A549 (cell line): Measurements from ENCODE around the gene MED27. TPM values are rescaled to one million over a fixed set of nuclear protein-coding genes. Genes with fewer than 3 reads are reported as not detected.

Experiments used
- ATAC-seq, 2 experiments: fragments of 200-7000 bp in 1 of 2; fragments of >200 bp in 1 of 2; cut with Nextera tagmentation in 1 of 2; cut with Tn5 transposase in 1 of 2; 3 replicates each; pipeline versions ENCODE4 v1.8.0 to v1.9.1; 2018 to 2020; ENCODE audit warnings: mild to moderate bottlenecking in 1 of 2, moderate library complexity in 1 of 2
- CTCF ChIA-PET: fragments of 300-600 bp; sonication (Branson Sonifier 250); formaldehyde crosslinking; extraction: SDS; loops from one replicate; lab custom pipeline; 2021; ENCODE audit warnings: antibody characterized with exemption, inconsistent platforms; lab: Yijun Ruan, JAX
- POLR2A ChIA-PET: fragments of 350-600 bp; formaldehyde crosslinking; extraction: SDS; loops from one replicate; lab custom pipeline; 2021; ENCODE audit warnings: antibody characterized with exemption, inconsistent platforms; lab: Yijun Ruan, JAX
- DNase-seq, 2 experiments: peaks; one replicate each; pipeline versions ENCODE4 v3.0.0 to v3.0.0-alpha.2; 2011 to 2016; ENCODE audit warnings: low read depth in 1 of 2, low spot score in 1 of 2
- FAIRE-seq: peaks from 2 replicates; lab custom pipeline; 2011; peaks lifted over from hg19 to GRCh38; lab: Jason Lieb, UNC
- H3K27ac ChIP-seq, 2 experiments: fragments of >200 bp; sonication (Bioruptor Twin); formaldehyde crosslinking; 3 replicates each; pipeline ENCODE4 v1.5.1; 2016 to 2017
- H3K4me1 ChIP-seq: fragments of >200 bp; sonication (Bioruptor Twin); formaldehyde crosslinking; 3 replicates; pipeline ENCODE4 v1.6.1; 2016
- H3K4me2 ChIP-seq: fragments of >200 bp; sonication (Bioruptor Twin); formaldehyde crosslinking; 3 replicates; pipeline ENCODE4 v1.6.1; 2016
- H3K4me3 ChIP-seq: fragments of >200 bp; sonication (Bioruptor Twin); formaldehyde crosslinking; 3 replicates; pipeline ENCODE4 v1.5.1; 2016
- H3K9me3 ChIP-seq: fragments of >200 bp; sonication (Bioruptor Twin); formaldehyde crosslinking; 3 replicates; pipeline ENCODE4 v1.6.1; 2016
- CBX8 ChIP-seq: fragments of 200-600 bp; sonication (generic); IDR thresholded peaks from 2 replicates; pipeline ENCODE4 v1.6.1; 2016
- CHD2 ChIP-seq: fragments of 150-350 bp; IDR thresholded peaks from 2 replicates; pipeline ENCODE4 v1.6.1; 2014; ENCODE audit warnings: low read length; ENCODE audit not compliant: partially characterized antibody
- EHF ChIP-seq: fragments of 250-450 bp; sonication (Bioruptor Pico); IDR thresholded peaks from 2 replicates; pipeline ENCODE4 v1.5.0; 2020; ENCODE audit warnings: mild to moderate bottlenecking
- EHMT2 ChIP-seq: fragments of 200-600 bp; sonication (generic); IDR thresholded peaks from 2 replicates; pipeline ENCODE4 v1.6.1; 2016; ENCODE audit warnings: antibody characterized with exemption, low read depth, mild to moderate bottlenecking, moderate library complexity
- ESRRA ChIP-seq: fragments of 150-350 bp; IDR thresholded peaks from 2 replicates; pipeline ENCODE4 v1.6.1; 2014; ENCODE audit warnings: mild to moderate bottlenecking, low read length, borderline replicate concordance
- FOSL2 ChIP-seq, 2 experiments: fragments of 450-650 bp in 1 of 2; fragments of >200 bp in 1 of 2; sonication (Bioruptor Twin) in 1 of 2; formaldehyde crosslinking; IDR thresholded peaks; 2 replicates each; pipeline versions ENCODE4 v1.5.0 to v1.6.1; 2016 to 2020; ENCODE audit warnings: mild to moderate bottlenecking in 1 of 2, moderate library complexity in 1 of 2
- GATA3 ChIP-seq: IDR thresholded peaks from 2 replicates; pipeline ENCODE4 v1.6.1; 2012; ENCODE audit warnings: borderline replicate concordance
- HDAC2 ChIP-seq: fragments of 200-600 bp; sonication (generic); IDR thresholded peaks from 2 replicates; pipeline ENCODE4 v1.6.1; 2016
- HEYL ChIP-seq: fragments of 250-450 bp; sonication (Bioruptor Pico); IDR thresholded peaks from 2 replicates; pipeline ENCODE4 v1.8.0; 2021; ENCODE audit warnings: mild to moderate bottlenecking, moderate library complexity
- HOXA7 ChIP-seq: fragments of 250-450 bp; sonication (Bioruptor Pico); IDR thresholded peaks from 2 replicates; pipeline ENCODE4 v1.5.0; 2020; ENCODE audit warnings: mild to moderate bottlenecking, moderate library complexity
- HOXB13 ChIP-seq: fragments of 250-450 bp; sonication (Bioruptor Pico); IDR thresholded peaks from 2 replicates; pipeline ENCODE4 v1.5.0; 2020; ENCODE audit warnings: low read depth, mild to moderate bottlenecking, moderate library complexity
- KDM1A ChIP-seq: fragments of 200-600 bp; sonication (generic); IDR thresholded peaks from 2 replicates; pipeline ENCODE4 v1.6.1; 2016; ENCODE audit warnings: low read depth, mild to moderate bottlenecking
- MAFK ChIP-seq: fragments of 450-650 bp; IDR thresholded peaks from 2 replicates; pipeline ENCODE4 v1.6.1; 2014; ENCODE audit not compliant: partially characterized antibody
- NFE2L2 ChIP-seq: fragments of 150-350 bp; conservative IDR thresholded peaks from 2 replicates; pipeline ENCODE4 v1.6.1; 2014; ENCODE audit warnings: low read length
- PHF8 ChIP-seq: fragments of 200-600 bp; sonication (generic); IDR thresholded peaks from 2 replicates; pipeline ENCODE4 v1.6.1; 2016; ENCODE audit warnings: low read depth, mild to moderate bottlenecking, antibody characterized with exemption, moderate library complexity, borderline replicate concordance
- RCOR1 ChIP-seq: fragments of 150-350 bp; IDR thresholded peaks from 2 replicates; pipeline ENCODE4 v1.6.1; 2014; ENCODE audit warnings: antibody characterized with exemption, low read length, low read depth
- RFX5 ChIP-seq: fragments of 450-650 bp; IDR thresholded peaks from 2 replicates; pipeline ENCODE4 v1.7.1; 2014; ENCODE audit warnings: antibody characterized with exemption, mild to moderate bottlenecking, moderate library complexity
- RNF2 ChIP-seq: fragments of 200-600 bp; sonication (generic); IDR thresholded peaks from 2 replicates; pipeline ENCODE4 v1.6.1; 2016; ENCODE audit warnings: low read depth, mild to moderate bottlenecking, antibody characterized with exemption, moderate library complexity, borderline replicate concordance
- SREBF2 ChIP-seq: fragments of 450-650 bp; IDR thresholded peaks from 2 replicates; pipeline ENCODE4 v1.6.1; 2014; ENCODE audit warnings: mild to moderate bottlenecking, moderate library complexity
- TFCP2L1 ChIP-seq: fragments of 250-450 bp; sonication (Bioruptor Pico); IDR thresholded peaks from 2 replicates; pipeline ENCODE4 v1.5.0; 2021; ENCODE audit warnings: mild to moderate bottlenecking
- ZC3H11A ChIP-seq: fragments of 450-650 bp; IDR thresholded peaks from 2 replicates; pipeline ENCODE4 v1.6.1; 2014; ENCODE audit warnings: antibody characterized with exemption, mild to moderate bottlenecking
- ZNF302 ChIP-seq: fragments of 250-450 bp; sonication (Bioruptor Pico); IDR thresholded peaks from 2 replicates; pipeline ENCODE4 v1.9.0; 2021; ENCODE audit warnings: inconsistent platforms, mild to moderate bottlenecking, moderate library complexity
- WGBS: methylation state at CpG from one replicate; pipeline ENCODE4 v1.1.6; 2017; ENCODE audit errors: missing lambda C conversion rate; 5-methylcytosine and 5-hydroxymethylcytosine counted together
- polyA plus RNA-seq, 4 experiments: library from polyadenylated mRNA; depleted of rRNA in 3 of 4; stranded (reverse); fragments of >200 nt; fragmentation: RNase III in 1 of 4; extraction: RNeasy Plus Mini Kit Qiagen cat#74134 plus additional on column Dnase treatment in 1 of 4; gene quantifications; 2 replicates in 3 of 4; 3 replicates in 1 of 4; pipeline ENCODE4 v1.2.3, GENCODE V29; 2011 to 2017
- TF ChIP-seq, protein P1 (sequence below): fragments of >200 bp; sonication (Bioruptor Twin); formaldehyde crosslinking; IDR thresholded peaks from 2 replicates; pipeline ENCODE4 v1.6.1; 2016
- TF ChIP-seq, protein P2 (sequence below): fragments of >200 bp; sonication (Bioruptor Twin); formaldehyde crosslinking; IDR thresholded peaks from 3 replicates; pipeline ENCODE4 v1.5.1; 2016
- TF ChIP-seq, protein P3 (sequence below): fragments of >200 bp; sonication (Bioruptor Twin); formaldehyde crosslinking; IDR thresholded peaks from 3 replicates; pipeline ENCODE4 v1.6.1; 2016
- TF ChIP-seq, protein P4 (sequence below): fragments of 250-450 bp; sonication (Bioruptor Pico); IDR thresholded peaks from 2 replicates; pipeline ENCODE4 v1.5.0; 2021; ENCODE audit warnings: mild to moderate bottlenecking, moderate library complexity, borderline replicate concordance

MED27 gene
- polyA plus RNA-seq, 2 of the 4 experiments (the other 2 are of a cell fraction) = 24.2 to 37.8 TPM

DNA sequence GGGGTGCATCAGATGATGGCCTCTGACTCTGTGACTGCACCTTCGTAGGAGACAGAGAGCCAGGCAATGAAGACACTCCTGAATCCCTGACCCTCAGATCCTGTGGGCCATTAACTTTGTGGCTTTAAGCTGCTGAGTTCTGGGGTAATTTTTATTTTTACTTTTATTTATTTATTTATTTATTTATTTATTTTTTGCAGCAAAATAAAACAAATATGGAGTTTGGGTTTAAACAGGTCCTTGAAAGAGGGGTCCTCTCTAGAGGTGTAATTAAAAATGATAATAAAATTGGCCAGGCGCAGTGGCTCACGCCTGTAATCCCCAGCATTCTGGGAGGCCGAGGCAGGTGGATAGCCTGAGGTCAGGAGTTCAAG, 234.9 kb downstream of the MED27 start:
- H3K27ac ChIP-seq = no peak overlapping the region
- H3K4me3 ChIP-seq = no peak overlapping the region
- FAIRE-seq (no peak), DNase-seq (no peak), ATAC-seq (no peak)
- POLR2A ChIA-PET = no interaction called here
- WGBS = 85% methylated on average over 4 of the region's 4 CpGs
- no peak overlapping the region for H3K4me2 ChIP-seq
- TF ChIP-seq HOXB13 (CRISPR knock-in tag) (no peak), FOSL2 (IDR thresholded peaks at IDR 0.05) (no peak), FOSL2 (CRISPR knock-in tag; IDR thresholded peaks at IDR 0.05) (no peak), RFX5 (no peak)
- TF ChIP-seq, protein P1, sequence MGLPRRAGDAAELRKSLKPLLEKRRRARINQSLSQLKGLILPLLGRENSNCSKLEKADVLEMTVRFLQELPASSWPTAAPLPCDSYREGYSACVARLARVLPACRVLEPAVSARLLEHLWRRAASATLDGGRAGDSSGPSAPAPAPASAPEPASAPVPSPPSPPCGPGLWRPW = no peak
- H3K9me3 ChIP-seq = no peaks in the 10 kb centered on the region
- CTCF ChIA-PET = interaction anchor here (0.6 kb wide), 1 partner anchor 151 kb away, joined by 3 read pairs; no protein-coding TSS in a partner anchor
- H3K4me1 ChIP-seq = no peaks in the 10 kb centered on the region

DNA sequence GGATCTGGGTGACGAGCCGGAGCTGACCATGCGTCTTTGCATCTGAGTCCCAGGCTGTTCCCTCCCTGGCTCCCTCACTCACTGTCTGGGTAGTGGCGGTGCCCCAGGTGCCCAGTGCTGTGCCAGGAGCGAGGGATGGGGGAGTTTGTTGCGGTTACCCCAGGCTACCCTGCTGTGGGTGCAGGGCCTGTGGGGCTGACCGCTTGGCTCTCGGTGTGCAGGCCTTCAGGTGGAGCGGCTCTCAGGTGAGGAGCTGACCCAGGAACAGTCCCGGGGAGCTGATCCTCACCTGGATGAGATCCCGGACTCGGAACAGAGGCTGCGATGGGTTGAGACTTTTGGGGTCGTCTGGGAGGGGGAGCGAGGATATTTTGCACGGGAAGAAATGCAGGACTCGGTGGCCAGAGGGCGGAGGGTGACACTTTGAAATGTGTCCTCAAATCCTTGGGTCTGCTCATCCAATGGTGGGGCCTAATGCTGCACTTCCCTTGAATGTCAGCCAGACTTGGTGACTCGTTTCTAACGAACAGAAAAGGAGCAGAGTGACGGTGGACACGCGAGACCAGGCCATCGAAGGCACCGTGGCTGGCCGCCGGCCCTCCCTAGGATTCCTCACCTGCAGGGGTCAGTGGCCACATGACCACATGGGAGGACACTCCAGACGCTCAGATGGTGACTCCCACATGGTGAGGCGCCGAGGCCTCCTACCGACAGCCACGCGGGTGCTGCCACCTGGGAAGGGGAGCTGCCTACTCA, 235.5 kb downstream of the MED27 start:
- 73% methylated on average over 32 of the region's 33 CpGs for WGBS
- no peak overlapping the region for H3K4me2 ChIP-seq
- no peaks in the 10 kb centered on the region for H3K4me1 ChIP-seq
- no peak for ATAC-seq
- TF ChIP-seq ZNF302 (CRISPR knock-in tag) (no peak), ESRRA (no peak), CBX8 (no peak), TFCP2L1 (CRISPR knock-in tag) (no peak), HDAC2 (no peak), NFE2L2 (no peak), HOXA7 (CRISPR knock-in tag) (no peak), RNF2 (no peak), EHF (CRISPR knock-in tag) (no peak), PHF8 (no peak), CHD2 (no peak), ZC3H11A (no peak), RCOR1 (no peak)
- TF ChIP-seq, protein P2, sequence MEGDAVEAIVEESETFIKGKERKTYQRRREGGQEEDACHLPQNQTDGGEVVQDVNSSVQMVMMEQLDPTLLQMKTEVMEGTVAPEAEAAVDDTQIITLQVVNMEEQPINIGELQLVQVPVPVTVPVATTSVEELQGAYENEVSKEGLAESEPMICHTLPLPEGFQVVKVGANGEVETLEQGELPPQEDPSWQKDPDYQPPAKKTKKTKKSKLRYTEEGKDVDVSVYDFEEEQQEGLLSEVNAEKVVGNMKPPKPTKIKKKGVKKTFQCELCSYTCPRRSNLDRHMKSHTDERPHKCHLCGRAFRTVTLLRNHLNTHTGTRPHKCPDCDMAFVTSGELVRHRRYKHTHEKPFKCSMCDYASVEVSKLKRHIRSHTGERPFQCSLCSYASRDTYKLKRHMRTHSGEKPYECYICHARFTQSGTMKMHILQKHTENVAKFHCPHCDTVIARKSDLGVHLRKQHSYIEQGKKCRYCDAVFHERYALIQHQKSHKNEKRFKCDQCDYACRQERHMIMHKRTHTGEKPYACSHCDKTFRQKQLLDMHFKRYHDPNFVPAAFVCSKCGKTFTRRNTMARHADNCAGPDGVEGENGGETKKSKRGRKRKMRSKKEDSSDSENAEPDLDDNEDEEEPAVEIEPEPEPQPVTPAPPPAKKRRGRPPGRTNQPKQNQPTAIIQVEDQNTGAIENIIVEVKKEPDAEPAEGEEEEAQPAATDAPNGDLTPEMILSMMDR = no peak
- H3K4me3 ChIP-seq = no peak overlapping the region
- no peaks in the 10 kb centered on the region for H3K9me3 ChIP-seq
- DNase-seq = no peak
- ChIA-PET POLR2A (no interaction called here), CTCF (no interaction called here)
- no peak for FAIRE-seq
- H3K27ac ChIP-seq = no peak overlapping the region

DNA sequence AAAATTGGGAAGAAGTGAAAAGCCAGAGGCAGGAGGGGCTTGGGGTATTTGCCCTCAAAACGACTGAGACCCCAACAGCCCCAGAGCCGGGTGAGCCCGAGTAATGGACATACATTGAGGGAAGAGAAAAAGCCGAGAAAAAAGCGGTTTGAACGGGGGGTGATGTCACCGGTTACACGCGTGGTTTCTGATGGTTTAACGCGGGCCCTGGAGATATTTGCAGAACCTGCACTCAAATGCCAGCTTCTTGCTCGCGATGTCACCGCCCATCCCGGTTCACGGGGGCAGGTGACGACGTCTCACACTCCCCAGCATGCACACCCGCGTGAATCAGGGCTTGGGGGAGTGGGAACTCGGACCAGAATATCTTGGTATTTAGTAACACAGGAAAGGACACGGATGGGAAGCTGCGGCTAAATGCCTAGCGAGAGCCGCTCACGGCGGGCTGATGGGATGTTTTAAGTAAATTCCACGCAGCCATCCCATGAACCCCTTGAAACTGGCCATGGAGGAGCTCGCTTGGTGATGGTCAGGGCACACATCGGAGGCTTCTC, 237.8 kb downstream of the MED27 start:
- POLR2A ChIA-PET = no interaction called here
- 59% methylated on average over 30 of the region's 30 CpGs for WGBS
- no peaks in the 10 kb centered on the region for H3K9me3 ChIP-seq
- DNase-seq (no peak), FAIRE-seq (no peak), ATAC-seq (no peak)
- CTCF ChIA-PET = interaction anchor here (0.6 to 0.9 kb wide), 3 partner anchors 38 to 392 kb away, joined by 3 to 4 read pairs (median 3); no protein-coding TSS in a partner anchor
- no peaks in the 10 kb centered on the region for H3K4me1 ChIP-seq
- H3K4me3 ChIP-seq = no peak overlapping the region
- TF ChIP-seq HEYL (CRISPR knock-in tag) = no peak
- TF ChIP-seq, protein P3, sequence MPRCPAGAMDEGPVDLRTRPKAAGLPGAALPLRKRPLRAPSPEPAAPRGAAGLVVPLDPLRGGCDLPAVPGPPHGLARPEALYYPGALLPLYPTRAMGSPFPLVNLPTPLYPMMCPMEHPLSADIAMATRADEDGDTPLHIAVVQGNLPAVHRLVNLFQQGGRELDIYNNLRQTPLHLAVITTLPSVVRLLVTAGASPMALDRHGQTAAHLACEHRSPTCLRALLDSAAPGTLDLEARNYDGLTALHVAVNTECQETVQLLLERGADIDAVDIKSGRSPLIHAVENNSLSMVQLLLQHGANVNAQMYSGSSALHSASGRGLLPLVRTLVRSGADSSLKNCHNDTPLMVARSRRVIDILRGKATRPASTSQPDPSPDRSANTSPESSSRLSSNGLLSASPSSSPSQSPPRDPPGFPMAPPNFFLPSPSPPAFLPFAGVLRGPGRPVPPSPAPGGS = no peak
- TF ChIP-seq, protein P4, sequence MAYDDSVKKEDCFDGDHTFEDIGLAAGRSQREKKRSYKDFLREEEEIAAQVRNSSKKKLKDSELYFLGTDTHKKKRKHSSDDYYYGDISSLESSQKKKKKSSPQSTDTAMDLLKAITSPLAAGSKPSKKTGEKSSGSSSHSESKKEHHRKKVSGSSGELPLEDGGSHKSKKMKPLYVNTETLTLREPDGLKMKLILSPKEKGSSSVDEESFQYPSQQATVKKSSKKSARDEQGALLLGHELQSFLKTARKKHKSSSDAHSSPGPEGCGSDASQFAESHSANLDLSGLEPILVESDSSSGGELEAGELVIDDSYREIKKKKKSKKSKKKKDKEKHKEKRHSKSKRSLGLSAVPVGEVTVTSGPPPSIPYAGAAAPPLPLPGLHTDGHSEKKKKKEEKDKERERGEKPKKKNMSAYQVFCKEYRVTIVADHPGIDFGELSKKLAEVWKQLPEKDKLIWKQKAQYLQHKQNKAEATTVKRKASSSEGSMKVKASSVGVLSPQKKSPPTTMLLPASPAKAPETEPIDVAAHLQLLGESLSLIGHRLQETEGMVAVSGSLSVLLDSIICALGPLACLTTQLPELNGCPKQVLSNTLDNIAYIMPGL (CRISPR knock-in tag) = no peak
- TF ChIP-seq SREBF2 = no peak
- no peak for TF ChIP-seq GATA3
- TF ChIP-seq EHMT2 = no peak
- no peak for TF ChIP-seq MAFK
- no peak for TF ChIP-seq PHF8
- TF ChIP-seq FOSL2 (IDR thresholded peaks at IDR 0.05) = no peak
- TF ChIP-seq FOSL2 (CRISPR knock-in tag; IDR thresholded peaks at IDR 0.05) = no peak
- TF ChIP-seq RCOR1 = no peak
- TF ChIP-seq CBX8 = no peak
- TF ChIP-seq KDM1A = no peak
- no peak overlapping the region for H3K27ac ChIP-seq
- no peak overlapping the region for H3K4me2 ChIP-seq
